GM19452 (cell line): Measurements from ENCODE around the gene CRACR2B.

ENCODE experiments used
- ATAC-seq: cut with Tn5 transposase; IDR thresholded peaks from one replicate; pipeline ENCODE4 v1.9.1; 2021; ENCODE audit not compliant: unreplicated experiment

CRACR2B gene

GRCh38 chr11:837189-837989, 9.7 kb downstream of the CRACR2B start:
- ATAC-seq = no peak

- ATAC-seq = no peak
These were observed 10.2 kb downstream of the CRACR2B start for GRCh38 chr11:837990-838307.

GRCh38 chr11:838441-839279, 10.9 kb downstream of the CRACR2B start:
- ATAC-seq = no peak

GRCh38 chr11:839280-839623, 11.5 kb downstream of the CRACR2B start:
- no peak for ATAC-seq

- no peak for ATAC-seq
These were observed 12.3 kb downstream of the CRACR2B start for GRCh38 chr11:839875-840617.

GRCh38 chr11:841981-842369, 14.3 kb downstream of the CRACR2B start:
- ATAC-seq = peak; percentile 16

GRCh38 chr11:842370-843002, 14.8 kb downstream of the CRACR2B start, which contains the start of the genes POLR2L and TSPAN4:
Gene POLR2L (minus strand): TSS chr11:842529. CDS start chr11:842508, 21 bp downstream.
Gene TSPAN4 (plus strand): TSS chr11:842852. CDS start chr11:850305, 7,453 bp downstream.
- peak; percentile 63 for ATAC-seq

GRCh38 chr11:843086-843734, 15.5 kb downstream of the CRACR2B start:
- no peak for ATAC-seq

- no peak for ATAC-seq
These were observed 16.3 kb downstream of the CRACR2B start for GRCh38 chr11:843818-844692.

GRCh38 chr11:844693-845644, 17.2 kb downstream of the CRACR2B start:
- no peak for ATAC-seq

- ATAC-seq = no peak
These were observed 18.3 kb downstream of the CRACR2B start for GRCh38 chr11:845872-846495.

GRCh38 chr11:846496-847098, 18.9 kb downstream of the CRACR2B start:
- no peak for ATAC-seq

GRCh38 chr11:847876-848275, 20.2 kb downstream of the CRACR2B start:
- no peak for ATAC-seq

GRCh38 chr11:848380-848931, 20.7 kb downstream of the CRACR2B start:
- no peak for ATAC-seq

- no peak for ATAC-seq
These were observed 21.5 kb downstream of the CRACR2B start for GRCh38 chr11:849104-849824.

- no peak for ATAC-seq
These were observed 22.4 kb downstream of the CRACR2B start for GRCh38 chr11:849951-850774.
